PFSK-1 (cell line): Measurements from ENCODE around the gene SPINT3.

Source experiments
- FOXP2 ChIP-seq: optimal IDR thresholded peaks from 2 replicates; pipeline ENCODE3; 2011; ENCODE audit warnings: borderline replicate concordance, control low read depth, inconsistent platforms; ENCODE audit not compliant: insufficient read depth; ENCODE audit errors: extremely low read length, extremely low read depth
- POLR2AphosphoS5 ChIP-seq: IDR thresholded peaks from 2 replicates; pipeline ENCODE4 v1.6.1; 2012; ENCODE audit warnings: low read depth, mild to moderate bottlenecking, control low read depth, low read length, moderate library complexity
- SIN3A ChIP-seq: IDR thresholded peaks from 2 replicates; pipeline ENCODE4 v1.6.1; 2012; ENCODE audit warnings: mild to moderate bottlenecking, low read length, moderate library complexity, borderline replicate concordance; ENCODE audit not compliant: insufficient read depth
- TAF1 ChIP-seq: IDR thresholded peaks from 2 replicates; pipeline ENCODE4 v1.6.1; 2012; ENCODE audit warnings: low read length, control low read depth, borderline replicate concordance; ENCODE audit not compliant: insufficient read depth
- TF ChIP-seq, protein P1 (sequence below), 2 experiments: IDR thresholded peaks; 2 replicates each; pipeline versions ENCODE4 v1.6.1 to v1.8.0; 2011 to 2012; ENCODE audit warnings: low read depth in 2 of 2, low read length in 2 of 2, control low read depth in 1 of 2, inconsistent platforms in 1 of 2, mild to moderate bottlenecking in 1 of 2, moderate library complexity in 1 of 2; ENCODE audit not compliant: insufficient read depth in 1 of 2

The SPINT3 gene

GRCh38 chr20:45539382-45539781 lies 24.0 kb upstream of the SPINT3 start, which contains the start of gene WFDC6:
Gene WFDC6, minus strand, starts transcription at chr20:45539482. Its CDS starts 75 bp downstream, at chr20:45539407.
- TF ChIP-seq, protein P1, sequence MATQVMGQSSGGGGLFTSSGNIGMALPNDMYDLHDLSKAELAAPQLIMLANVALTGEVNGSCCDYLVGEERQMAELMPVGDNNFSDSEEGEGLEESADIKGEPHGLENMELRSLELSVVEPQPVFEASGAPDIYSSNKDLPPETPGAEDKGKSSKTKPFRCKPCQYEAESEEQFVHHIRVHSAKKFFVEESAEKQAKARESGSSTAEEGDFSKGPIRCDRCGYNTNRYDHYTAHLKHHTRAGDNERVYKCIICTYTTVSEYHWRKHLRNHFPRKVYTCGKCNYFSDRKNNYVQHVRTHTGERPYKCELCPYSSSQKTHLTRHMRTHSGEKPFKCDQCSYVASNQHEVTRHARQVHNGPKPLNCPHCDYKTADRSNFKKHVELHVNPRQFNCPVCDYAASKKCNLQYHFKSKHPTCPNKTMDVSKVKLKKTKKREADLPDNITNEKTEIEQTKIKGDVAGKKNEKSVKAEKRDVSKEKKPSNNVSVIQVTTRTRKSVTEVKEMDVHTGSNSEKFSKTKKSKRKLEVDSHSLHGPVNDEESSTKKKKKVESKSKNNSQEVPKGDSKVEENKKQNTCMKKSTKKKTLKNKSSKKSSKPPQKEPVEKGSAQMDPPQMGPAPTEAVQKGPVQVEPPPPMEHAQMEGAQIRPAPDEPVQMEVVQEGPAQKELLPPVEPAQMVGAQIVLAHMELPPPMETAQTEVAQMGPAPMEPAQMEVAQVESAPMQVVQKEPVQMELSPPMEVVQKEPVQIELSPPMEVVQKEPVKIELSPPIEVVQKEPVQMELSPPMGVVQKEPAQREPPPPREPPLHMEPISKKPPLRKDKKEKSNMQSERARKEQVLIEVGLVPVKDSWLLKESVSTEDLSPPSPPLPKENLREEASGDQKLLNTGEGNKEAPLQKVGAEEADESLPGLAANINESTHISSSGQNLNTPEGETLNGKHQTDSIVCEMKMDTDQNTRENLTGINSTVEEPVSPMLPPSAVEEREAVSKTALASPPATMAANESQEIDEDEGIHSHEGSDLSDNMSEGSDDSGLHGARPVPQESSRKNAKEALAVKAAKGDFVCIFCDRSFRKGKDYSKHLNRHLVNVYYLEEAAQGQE (IDR thresholded peaks at IDR 0.05; ENCODE audit: insufficient read depth in 1 of 2, low read depth in 2 of 2, low read length in 2 of 2) = no peak
- TF ChIP-seq SIN3A (no peak), POLR2AphosphoS5 (no peak), TAF1 (no peak), FOXP2 (no peak)

- no peak for TF ChIP-seq POLR2AphosphoS5
- no peak for TF ChIP-seq SIN3A
- TF ChIP-seq FOXP2 = no peak
- TF ChIP-seq TAF1 = no peak
- TF ChIP-seq, protein P1 (IDR thresholded peaks at IDR 0.05; ENCODE audit: insufficient read depth in 1 of 2, low read depth in 2 of 2, low read length in 2 of 2) = no peak
These were observed 22.9 kb upstream of the SPINT3 start for GRCh38 chr20:45538209-45538799.

GRCh38 chr20:45527294-45527693 lies 11.9 kb upstream of the SPINT3 start:
- no peak for TF ChIP-seq SIN3A
- TF ChIP-seq, protein P1 (IDR thresholded peaks at IDR 0.05; ENCODE audit: insufficient read depth in 1 of 2, low read depth in 2 of 2, low read length in 2 of 2) = no peak
- no peak for TF ChIP-seq POLR2AphosphoS5
- no peak for TF ChIP-seq FOXP2
- no peak for TF ChIP-seq TAF1

- no peak for TF ChIP-seq POLR2AphosphoS5
- TF ChIP-seq FOXP2 = no peak
- no peak for TF ChIP-seq SIN3A
- TF ChIP-seq TAF1 = no peak
- TF ChIP-seq, protein P1 (IDR thresholded peaks at IDR 0.05; ENCODE audit: insufficient read depth in 1 of 2, low read depth in 2 of 2, low read length in 2 of 2) = no peak
These were observed 8.4 kb upstream of the SPINT3 start for GRCh38 chr20:45523821-45524220.

GRCh38 chr20:45518282-45518681 lies 2.9 kb upstream of the SPINT3 start:
- TF ChIP-seq SIN3A (no peak), FOXP2 (no peak), TAF1 (no peak), POLR2AphosphoS5 (no peak)
- TF ChIP-seq, protein P1 (IDR thresholded peaks at IDR 0.05; ENCODE audit: insufficient read depth in 1 of 2, low read depth in 2 of 2, low read length in 2 of 2) = no peak
